GM10248 (cell line): ENCODE results near the gene PAX8.
"Not testable (repeated sequence)": the region's sequence is repeated elsewhere in the genome, so short reads cannot be mapped to it uniquely, and the experiment has no call there.

ENCODE experiments used
- CTCF ChIA-PET: fragments of 300-600 bp; sonication (Branson Sonifier 250); formaldehyde crosslinking; extraction: SDS; loops from one replicate; lab custom pipeline; 2021; ENCODE audit warnings: antibody characterized with exemption; lab: Yijun Ruan, JAX
- POLR2A ChIA-PET: fragments of 350-650 bp; sonication (Branson Sonifier 250); formaldehyde crosslinking; extraction: SDS; loops from one replicate; lab custom pipeline; 2020; ENCODE audit warnings: antibody characterized with exemption; lab: Yijun Ruan, JAX
- DNase-seq: peaks from one replicate; pipeline ENCODE4 v3.0.0; 2012; ENCODE audit errors: extremely low spot score
- TF ChIP-seq, protein P1 (sequence below): IDR thresholded peaks from 2 replicates; pipeline ENCODE4 v1.5.1; 2012; ENCODE audit warnings: mild to moderate bottlenecking, low read depth; ENCODE audit errors: extremely low read depth, missing control alignments, control extremely low read depth

PAX8 gene

GRCh38 chr2:113309655-113310387 lies 31.1 kb upstream of the PAX8 start:
- DNase-seq = no peak
- ChIA-PET POLR2A (no interaction called here), CTCF (interaction anchor here (1.3 to 1.4 kb wide), 2 partner anchors 12 to 81 kb away, joined by 3 read pairs; no protein-coding TSS in a partner anchor)

GRCh38 chr2:113308784-113309183 lies 30.1 kb upstream of the PAX8 start:
- DNase-seq, POLR2A ChIA-PET: not testable (repeated sequence)
- CTCF ChIA-PET = interaction anchor here (1.3 to 1.4 kb wide), 2 partner anchors 11 to 82 kb away, joined by 3 read pairs; no protein-coding TSS in a partner anchor

More at GRCh38 chr2:113309655-113310387, 31.1 kb upstream of the PAX8 start:
- TF ChIP-seq, protein P1, sequence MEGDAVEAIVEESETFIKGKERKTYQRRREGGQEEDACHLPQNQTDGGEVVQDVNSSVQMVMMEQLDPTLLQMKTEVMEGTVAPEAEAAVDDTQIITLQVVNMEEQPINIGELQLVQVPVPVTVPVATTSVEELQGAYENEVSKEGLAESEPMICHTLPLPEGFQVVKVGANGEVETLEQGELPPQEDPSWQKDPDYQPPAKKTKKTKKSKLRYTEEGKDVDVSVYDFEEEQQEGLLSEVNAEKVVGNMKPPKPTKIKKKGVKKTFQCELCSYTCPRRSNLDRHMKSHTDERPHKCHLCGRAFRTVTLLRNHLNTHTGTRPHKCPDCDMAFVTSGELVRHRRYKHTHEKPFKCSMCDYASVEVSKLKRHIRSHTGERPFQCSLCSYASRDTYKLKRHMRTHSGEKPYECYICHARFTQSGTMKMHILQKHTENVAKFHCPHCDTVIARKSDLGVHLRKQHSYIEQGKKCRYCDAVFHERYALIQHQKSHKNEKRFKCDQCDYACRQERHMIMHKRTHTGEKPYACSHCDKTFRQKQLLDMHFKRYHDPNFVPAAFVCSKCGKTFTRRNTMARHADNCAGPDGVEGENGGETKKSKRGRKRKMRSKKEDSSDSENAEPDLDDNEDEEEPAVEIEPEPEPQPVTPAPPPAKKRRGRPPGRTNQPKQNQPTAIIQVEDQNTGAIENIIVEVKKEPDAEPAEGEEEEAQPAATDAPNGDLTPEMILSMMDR = no peak

DNA sequence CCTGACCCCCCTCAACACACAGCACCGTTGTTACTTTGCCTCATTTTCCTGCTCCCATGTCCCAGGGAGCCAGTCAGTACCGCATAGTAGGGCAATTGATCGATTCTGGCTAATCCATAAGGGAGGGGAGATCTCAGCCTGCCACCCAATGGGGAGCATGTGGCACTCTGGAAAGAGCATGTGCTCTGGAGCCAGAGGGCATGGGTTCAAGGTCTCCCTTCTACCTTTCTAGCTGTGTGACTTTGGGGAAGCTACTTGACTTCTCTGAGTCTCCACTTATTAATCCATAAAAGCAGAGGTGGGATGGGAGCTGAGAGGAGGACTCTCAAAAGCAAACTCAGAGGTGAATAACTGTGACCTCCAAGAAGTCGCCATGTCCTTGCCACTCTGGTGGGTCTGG lies 27.5 kb upstream of the PAX8 start:
- POLR2A ChIA-PET, CTCF ChIA-PET, DNase-seq: not testable (repeated sequence)

DNA sequence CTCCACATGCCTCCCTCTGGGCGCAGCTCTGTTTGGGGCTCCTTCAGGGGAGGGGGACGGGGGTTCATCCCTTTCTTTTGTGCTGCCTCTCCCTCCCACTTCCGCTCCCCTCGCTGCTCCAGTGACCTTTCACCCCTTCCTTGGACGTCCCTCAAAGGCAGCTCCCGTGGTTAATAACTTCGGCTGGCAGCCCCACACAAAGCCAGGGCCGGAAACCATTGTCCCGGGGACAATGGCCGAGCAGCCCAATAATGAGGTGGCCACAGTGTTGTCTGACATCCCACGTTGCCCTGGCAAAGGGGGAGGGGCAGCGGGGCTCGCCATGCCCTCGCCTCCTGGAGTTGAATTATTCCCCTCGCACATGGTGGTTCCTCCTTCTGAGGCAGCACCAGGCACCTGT lies 27.0 kb upstream of the PAX8 start:
- POLR2A ChIA-PET, CTCF ChIA-PET, DNase-seq: not testable (repeated sequence)

- TF ChIP-seq, protein P1 = no peak
- ChIA-PET CTCF (interaction anchor here (1.2 kb wide), 1 partner anchor 10 kb away, joined by 3 read pairs; no protein-coding TSS in a partner anchor), POLR2A (no interaction called here)
- no peak for DNase-seq
Measured at GRCh38 chr2:113305146-113305545, 26.4 kb upstream of the PAX8 start.

DNA sequence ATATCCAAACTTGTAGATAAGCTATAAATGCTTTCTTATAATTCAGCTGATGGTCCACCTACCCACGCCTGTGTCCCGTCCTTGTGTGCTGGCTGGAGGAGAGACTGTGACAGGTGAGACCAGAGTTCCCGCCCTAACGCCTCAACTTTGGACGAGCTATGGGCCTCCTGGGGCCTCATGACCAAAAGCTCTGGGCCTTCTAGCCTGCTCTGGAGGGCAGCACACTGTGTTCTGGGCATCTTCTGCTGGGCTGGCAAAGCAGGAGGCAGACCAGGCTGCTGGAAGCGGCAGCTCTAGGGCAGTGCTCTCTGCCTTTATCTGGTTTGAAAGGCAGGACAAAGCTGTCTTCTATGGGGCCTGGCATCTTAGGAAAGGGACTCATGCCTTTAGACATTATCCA lies 26.0 kb upstream of the PAX8 start:
- TF ChIP-seq, protein P1 = no peak
- POLR2A ChIA-PET = no interaction called here
- DNase-seq = no peak
- CTCF ChIA-PET = interaction anchor here (1.2 kb wide), 1 partner anchor 10 kb away, joined by 3 read pairs; no protein-coding TSS in a partner anchor

DNA sequence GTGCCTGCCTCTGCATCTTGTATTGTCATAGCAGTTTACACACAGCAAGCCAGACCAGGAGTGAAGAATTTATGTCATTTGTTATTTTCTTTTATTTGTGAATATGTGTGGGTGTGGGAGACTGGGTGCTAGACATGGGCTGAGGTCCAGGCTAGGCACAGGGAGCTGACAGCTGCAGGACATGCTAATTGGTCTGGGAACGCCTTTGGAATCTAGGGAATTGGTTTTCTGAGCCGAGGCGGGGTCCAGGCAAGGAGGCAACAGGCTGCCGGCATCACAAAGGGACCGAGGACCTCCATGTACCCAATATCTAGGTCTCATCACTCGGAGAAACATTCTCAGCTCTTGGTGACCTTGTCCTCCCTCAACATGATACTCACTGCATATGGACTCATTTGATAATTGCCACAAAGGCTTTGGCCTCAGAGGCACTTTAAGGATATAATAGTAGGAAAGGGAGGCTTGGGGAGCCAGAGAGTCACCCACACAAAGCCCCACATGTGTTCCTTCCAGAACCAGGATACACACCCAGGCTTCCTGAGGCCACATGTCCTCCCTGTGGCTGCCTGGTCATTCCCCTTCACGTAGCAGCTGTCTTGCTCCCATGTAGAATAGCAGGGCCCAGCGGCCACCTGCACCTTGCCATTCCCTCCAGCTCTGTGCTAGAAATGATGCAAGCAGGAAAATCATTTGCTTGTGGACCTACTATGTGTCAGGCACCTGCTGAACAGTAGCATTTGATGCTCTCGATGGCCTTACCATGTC lies 23.7 kb upstream of the PAX8 start:
- DNase-seq, POLR2A ChIA-PET: not testable (repeated sequence)
- CTCF ChIA-PET = interaction anchor here (0.9 to 1.3 kb wide), 2 partner anchors 68 to 88 kb away, joined by 3 to 4 read pairs; no protein-coding TSS in a partner anchor

DNA sequence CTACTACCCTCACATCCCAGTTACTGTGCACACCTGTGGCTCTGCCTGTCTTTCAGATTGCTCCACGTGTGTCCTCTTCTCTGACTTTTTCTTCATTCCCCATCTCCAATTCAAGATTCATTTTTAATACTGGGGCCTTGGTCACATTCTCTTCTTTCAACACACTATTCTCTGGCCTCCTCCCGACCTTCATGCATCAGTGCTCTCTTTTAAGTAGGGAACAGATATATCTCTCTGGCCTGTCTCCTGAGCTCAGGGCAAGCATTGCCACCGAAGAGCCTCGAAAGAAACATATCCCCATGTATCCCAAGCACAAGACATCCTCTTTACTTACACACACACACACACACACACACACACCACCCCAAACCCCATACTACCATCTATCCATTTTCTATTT lies 21.6 kb upstream of the PAX8 start:
- DNase-seq = no peak
- TF ChIP-seq, protein P1 = no peak
- ChIA-PET POLR2A (no interaction called here), CTCF (no interaction called here)
